B cell (primary cell): ENCODE measurements around the gene S100A1.

Experiments
- CTCF ChIP-seq: fragments of 200-600 bp; IDR thresholded peaks from one replicate; pipeline ENCODE4 v1.8.0; 2022; ENCODE audit warnings: antibody characterized with exemption, mild to moderate bottlenecking
- EZH2 ChIP-seq: IDR thresholded peaks from 2 replicates; pipeline ENCODE4 v1.6.1; 2012; ENCODE audit warnings: borderline replicate concordance, low read depth, mild to moderate bottlenecking, moderate library complexity, low read length; ENCODE audit not compliant: insufficient read depth, poor library complexity, severe bottlenecking

GRCh38 chr1:153628638-153629342 is 556 bp downstream of the S100A1 start:
- TF ChIP-seq CTCF (no peak), EZH2 (no peak)
